ENCODE data around the gene LRRIQ1.

LRRIQ1 gene

DNA sequence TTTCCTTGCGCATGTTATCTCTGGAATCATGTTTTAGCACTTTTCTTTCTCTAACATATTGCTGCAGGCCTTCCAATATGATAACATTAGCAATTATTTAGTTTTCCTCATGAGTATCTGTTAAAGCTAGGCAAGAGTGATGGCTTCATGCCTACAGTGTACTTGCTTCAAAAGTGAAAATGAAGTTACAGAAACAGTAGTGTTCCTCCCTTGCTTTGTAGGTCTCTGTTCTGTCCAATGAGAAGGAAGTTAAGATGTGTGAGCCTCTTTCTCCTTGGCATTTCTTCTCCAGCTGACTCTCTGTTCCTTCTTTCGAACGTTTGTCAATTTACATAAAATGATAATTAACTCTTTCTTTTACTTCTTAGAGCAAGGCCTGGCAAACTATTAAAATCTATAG lies 22.2 kb downstream of the LRRIQ1 start:
- DNase-seq = no peak

DNA sequence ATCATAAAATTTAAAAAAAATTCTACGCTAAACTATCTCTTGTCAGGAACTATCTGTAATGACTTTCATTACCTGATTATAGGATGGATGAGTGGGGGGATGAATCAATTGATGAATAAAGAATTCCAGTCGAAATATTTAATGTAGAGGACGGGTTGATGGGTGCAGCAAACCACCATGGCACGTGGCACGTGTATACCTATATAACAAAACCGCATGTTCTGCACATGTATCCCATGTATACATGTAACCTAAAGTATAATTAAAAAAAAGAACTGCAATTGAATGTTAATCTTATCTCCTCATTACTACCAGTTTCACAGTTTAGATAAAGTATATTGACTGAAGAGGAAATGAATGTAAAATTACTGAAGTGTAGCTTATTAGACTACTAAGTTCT lies 23.4 kb downstream of the LRRIQ1 start:
- DNase-seq = no peak

DNA sequence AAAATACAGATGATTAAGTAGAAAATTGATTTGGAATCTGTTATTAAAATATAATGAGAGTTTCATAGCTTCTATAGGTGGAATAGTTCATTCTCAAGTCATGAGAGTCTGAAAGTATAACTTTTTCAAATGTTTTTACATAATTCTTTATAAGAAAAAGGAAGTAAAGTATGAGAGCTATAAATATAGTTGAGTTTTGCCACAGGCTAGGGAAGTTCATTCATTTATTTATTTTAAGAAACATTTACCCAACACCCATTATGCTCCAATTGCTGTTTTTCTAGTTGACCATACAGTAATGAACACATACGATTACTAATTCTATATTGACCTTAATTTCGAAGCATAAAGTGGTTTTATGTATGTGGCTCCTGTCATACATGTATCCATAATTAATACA lies 24.8 kb downstream of the LRRIQ1 start:
- no peak for DNase-seq

DNA sequence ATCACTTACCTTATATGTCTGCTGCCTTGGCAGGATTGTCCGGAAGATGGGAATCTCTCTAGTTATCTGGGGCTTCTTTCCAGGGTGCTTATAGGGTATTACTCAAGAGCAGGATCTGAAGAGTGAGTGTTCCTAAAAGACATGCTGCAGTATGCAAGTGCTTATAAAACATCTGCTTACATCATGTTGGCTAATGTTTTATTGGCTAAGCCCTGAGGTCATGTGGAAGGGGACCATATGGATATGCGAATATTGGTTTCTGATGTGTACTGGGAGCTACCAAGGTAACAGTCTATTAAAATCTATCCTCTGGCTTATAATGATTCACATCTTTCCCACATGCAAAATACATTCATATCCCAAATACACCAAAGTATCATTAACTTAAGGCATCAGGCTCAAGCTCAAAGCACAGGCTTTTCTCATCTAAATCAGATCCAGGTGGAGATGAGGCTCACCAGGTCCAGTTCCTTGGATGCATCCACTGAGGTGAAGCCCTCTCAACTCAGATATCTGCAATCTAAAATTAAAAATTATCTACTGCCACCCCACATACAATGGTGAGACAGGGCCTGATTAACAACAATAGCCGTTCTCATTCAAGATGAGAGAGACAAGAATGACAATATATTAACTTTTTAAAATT lies 29.8 kb downstream of the LRRIQ1 start:
- no peak for DNase-seq

DNA sequence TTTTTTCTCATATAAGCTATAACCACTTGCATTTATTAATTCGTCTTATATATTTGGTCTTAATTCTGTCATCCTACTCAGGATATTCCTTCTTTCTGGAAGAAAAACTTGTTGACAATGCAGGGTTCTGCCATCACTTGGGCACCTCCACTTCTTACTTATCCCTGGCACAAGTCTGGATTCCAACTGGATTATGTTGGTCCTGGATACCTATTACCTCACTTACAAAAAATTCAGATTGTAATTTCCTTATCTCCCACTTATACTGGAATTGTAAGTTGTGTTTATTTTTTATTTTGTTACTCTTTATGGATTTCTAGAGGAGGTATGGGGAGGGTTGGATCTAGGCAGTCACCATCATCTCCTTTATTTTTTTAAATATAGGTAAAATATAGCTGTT lies 36.7 kb downstream of the LRRIQ1 start:
- DNase-seq = no peak

DNA sequence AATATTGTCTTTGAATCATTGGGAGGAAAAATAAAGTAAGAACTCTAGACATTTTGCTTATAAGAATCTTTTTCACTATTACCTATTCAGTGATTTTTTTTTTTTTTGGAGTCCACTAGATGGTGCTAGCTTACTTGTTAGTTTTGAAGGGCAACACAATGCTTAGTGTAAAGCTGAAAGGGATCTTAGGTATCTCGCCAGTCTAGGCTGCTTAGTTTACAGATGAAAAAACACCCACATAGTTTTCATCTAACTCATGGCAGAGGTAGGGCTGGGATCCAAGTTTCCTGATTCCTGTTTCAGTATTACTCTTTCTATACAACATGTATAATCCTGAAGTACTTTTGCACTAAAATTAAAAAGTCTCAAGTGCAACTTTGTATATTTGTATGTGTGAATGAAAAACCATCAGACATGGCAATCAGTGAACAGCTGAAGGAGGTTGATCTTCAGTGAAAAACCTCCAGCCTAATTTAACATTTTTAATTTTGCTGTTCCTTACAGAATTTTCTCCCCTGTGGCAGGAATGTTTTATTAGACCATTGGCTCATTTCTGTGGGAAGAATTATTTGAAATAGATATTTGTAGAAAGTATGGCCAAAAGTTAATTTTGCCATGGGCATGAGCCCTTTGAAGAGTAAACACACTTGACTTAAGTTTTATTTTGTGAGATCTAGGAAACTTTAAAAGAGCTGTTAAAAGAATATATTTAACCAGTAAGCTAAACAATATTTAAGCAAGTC lies 40.7 kb downstream of the LRRIQ1 start:
- peak; percentile 73 for DNase-seq

DNA sequence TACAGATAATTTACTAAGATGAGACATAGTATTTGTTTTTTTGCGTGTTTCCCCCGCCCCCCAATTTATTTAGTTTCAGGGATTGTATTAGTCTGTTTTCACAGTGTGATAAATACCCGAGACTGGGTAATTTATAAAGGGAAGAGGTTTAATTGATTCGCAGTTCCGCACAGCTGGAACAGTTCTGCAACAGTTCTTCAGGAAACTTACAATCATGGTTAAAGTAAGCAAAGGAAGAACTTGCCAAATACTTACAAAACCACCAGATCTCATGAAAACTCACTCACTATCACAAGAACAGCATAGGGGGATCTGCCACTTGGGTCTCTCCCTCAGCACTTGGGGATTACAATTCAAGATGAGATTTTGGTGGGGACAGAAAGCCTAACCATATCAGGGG lies 48.9 kb downstream of the LRRIQ1 start:
- no peak for DNase-seq

DNA sequence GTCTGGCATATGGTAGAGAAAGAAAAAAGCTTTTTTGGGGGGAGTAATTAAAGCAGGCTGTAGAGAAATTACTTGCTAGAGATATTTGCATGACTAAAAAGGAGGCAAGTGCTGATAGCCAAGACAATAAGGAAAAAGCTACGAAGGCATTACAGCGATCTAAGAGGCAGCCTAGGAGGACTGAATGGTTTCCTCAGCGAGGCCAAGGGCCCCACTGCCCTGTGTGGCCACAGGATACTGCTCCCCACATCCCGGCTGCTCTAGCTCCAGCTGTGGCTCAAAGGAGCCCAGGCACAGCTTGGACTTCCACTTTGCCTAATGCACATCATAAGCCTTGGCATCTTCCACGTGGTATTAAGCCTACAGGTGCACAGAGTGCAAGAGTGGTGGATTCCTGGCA lies 53.6 kb downstream of the LRRIQ1 start:
- no peak for DNase-seq

DNA sequence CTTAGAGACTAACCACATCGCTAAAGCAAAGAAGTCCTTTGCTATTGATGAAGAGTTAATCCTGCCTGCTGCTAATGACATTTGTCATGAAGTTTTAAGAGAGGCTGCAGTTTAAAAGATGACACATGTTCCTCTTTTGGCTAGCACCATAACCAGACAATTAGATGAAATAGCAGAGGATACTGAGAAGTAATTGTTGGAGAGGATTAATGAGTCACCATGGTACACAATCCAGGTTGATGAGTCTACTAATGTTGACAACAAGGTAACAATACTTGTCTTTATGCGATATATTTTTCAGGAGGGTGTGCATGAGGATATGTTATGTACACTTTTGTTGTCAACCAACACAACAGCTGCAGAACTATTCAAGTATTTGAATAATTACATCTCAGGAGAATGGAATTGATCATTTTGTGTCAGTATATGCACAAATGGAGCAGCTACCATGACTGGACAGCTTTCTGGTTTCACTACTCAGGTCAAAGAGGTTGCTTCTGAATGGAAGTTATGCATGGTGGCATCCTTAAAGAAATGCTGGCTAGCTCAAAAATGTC lies 56.7 kb downstream of the LRRIQ1 start:
- no peak for DNase-seq

DNA sequence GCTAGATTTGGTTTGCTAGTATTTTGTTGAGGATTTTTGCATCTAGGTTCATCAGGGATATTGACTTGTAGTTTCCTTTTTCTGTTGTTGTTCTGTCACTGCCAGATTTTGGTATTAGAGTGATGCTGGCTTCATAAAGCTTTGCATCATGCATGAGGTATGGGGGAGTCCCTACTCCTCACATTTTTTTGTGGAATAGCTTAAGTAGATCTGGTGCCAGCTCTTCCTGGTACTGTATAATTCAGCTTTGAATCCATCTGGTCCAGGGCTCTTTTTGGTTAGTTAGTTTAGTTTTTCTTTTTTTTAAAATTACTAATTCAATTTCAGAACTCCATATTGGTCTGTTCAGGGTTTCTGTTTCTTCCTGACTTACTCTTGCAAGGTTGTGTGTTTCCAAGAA lies 59.4 kb downstream of the LRRIQ1 start:
- DNase-seq = no peak

DNA sequence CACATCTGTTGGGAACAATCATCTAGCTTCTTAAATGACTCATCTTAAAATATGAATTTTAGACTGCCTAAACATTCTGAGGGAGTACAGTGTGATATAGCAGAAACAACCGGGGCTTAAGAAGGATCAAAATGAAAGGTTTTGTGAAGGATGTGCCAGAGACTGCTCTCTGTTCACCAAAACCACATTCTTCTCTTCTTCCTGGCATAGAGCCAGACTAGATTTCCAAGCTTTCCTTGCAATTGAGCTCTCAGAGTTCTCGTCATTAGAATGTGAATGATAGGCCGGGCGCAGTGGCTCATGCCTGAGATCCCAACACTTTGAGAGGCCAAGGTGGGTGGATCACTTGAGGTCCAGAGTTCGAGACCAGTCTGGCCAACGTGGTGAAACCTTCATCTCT lies 94.5 kb downstream of the LRRIQ1 start:
- peak; percentile 2 for DNase-seq

DNA sequence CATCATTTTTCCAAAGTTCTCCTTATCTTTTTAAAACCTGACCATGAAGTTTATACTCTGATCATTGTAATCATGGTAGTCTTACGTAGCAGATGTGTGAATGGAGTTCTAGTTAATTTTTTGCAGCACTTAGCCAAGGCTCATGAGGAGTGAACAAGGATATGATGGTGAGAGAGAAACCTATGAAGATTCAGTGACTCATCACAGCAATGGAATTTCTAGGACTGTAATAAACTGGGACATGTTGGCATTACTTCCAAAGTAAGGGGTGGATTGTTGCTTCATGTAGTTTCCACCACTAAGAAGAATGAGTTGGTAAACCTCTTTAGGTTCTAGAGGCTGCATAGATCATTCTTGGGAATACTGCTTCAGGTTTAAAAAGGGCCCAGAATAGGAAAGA lies 102.7 kb downstream of the LRRIQ1 start:
- DNase-seq = no peak

DNA sequence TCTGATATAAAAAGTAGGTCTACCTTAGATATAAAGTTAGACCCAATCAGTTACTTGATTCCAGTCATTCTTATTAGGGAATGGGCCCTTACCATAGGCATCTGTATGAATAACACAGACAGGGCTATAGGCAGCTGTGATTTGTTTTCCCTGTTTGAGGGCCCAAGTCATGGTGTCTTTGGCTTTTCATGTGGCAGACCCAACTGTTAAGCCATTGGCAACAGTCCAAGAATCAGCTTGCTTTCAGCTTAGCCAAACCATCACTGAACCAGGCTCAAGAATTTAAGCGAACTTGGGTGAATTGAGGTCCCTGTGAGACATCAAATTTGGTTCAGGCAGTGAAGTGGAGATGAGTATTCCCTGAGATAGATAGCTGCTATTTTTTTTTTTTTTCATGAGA lies 111.2 kb downstream of the LRRIQ1 start:
- no peak for DNase-seq

DNA sequence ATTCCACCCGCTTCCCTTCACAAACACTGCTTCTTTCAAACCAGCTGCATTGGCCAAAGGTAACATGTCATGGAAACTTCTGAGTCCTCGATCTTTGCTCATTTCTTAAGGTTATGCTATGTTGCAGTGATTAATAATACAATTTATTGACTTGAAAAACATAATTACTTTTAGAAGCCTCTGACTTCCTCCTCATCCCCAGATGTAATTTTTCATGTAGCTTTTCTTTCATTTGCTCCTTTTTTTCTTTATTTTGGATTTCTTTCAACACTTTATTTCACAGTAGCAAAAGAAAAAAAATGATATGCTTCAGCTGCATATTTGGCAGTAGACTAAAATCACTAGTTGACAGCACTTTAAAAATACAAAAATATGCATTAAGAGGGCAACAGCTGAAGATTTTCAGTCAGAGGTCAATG lies 116.2 kb downstream of the LRRIQ1 start:
- DNase-seq = no peak

DNA sequence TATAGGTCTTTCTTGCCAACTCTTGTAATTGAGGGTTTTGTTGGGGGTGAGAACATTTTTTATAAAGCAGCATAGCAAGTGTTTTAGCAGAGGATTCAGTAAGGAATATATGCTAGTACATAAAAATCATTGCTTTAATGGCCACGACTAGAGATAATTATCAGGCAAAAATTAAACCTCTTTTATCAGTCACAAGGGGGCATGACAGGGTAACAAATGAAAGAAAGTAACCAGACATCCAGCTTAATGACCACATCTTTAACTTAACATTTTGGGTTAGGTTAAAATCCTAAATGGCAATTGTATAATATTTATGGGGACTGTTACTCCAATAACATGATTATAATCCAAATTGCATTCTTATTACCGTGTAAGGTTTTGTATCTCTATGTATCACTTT lies 119.6 kb downstream of the LRRIQ1 start:
- peak; percentile 27 for DNase-seq

DNA sequence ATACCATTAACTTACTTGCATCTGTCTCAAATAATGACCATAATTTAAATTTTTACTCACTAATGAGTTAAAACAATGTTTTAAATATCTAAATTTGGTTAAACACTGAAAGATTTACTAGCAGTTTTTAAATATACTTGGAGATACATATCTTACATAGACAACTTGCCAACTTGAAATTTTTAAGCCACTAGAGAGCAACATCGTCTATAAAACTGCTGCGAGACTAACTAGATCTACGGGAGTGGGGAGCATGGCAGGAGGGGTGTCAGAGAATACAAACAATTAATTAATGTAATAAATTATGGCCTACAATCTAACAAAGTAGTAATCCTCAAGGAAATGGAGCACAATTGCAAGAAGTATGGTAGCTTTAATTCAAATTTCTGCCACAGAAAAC lies 120.4 kb downstream of the LRRIQ1 start:
- DNase-seq = no peak

DNA sequence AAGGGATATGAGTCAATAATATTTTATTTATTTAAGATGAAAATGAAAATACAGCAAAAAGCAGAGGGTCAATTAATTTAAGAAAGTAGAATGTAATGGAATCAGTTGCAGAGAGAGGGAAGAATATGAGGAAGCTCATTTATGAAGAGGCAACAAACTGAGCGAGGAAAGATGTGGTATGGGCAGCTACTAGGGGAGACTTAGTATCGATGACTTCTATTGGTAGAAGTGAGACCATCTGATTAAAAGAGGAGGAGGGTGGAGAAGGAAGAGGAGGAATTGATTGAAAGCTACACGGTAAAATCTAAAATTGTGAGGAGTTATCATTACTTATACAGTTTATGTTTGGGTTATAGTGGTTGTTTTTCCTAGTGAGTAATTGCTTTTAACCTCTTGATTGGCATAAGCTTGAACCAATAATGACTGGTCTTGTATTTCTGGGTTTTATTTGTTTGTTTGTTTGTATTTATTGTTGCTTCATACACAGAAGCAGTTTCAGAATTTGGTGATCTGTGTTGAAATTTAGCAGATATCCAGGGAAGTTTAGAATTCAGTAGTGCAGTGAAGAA lies 121.0 kb downstream of the LRRIQ1 start:
- DNase-seq = no peak

DNA sequence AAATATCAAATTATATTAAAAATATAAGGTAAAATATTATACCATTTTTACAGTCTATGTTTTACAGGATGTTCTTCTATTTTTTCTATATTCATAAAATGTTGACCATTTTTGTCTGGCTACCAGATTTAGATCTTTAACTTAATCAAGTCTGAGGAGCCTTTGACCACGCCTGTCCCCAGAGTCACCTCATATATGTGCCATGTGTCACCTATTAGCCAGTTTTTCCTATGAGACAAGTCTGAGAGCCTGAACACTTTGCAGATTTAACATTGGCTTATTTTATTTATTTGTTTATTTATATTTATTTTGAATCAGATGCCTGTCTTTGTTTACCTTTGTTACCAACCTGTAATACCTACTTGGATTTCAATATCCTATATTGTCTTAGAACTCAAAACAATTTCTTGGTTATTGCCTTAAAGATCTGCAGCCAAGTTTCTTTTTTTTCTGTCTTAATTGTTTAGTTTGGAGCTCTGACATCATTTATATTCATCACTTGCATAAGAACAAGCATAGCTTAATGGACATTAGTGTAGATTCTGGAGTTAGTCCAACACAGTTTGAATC lies 127.7 kb downstream of the LRRIQ1 start:
- DNase-seq = no peak

DNA sequence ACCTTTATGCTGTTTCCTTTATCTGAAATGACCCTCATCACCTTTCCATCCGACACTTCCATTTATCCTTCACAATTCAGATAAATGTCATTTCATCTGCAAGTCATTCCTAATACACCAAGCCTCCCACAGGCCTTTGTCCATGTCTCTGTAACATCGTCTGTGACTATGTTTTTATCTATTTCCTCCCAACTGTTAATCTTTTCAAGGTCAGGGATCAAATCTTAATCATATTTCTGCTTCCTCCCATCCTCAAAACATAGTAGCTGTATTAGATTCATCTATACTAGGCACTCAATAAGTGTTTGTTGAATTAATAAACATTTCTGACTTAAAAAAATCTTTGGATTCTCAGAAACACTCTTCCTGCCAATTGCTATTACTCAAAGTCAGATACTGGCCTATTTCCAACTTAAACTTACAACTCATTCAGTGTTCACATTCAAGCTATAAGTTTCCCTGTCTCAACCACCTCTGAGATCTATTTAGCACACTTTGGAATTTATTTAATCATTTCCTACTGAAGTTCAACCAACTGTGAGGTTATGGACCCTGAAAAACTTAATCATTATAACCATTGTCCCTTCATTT lies 143.6 kb downstream of the LRRIQ1 start:
- peak; percentile 69 for DNase-seq

DNA sequence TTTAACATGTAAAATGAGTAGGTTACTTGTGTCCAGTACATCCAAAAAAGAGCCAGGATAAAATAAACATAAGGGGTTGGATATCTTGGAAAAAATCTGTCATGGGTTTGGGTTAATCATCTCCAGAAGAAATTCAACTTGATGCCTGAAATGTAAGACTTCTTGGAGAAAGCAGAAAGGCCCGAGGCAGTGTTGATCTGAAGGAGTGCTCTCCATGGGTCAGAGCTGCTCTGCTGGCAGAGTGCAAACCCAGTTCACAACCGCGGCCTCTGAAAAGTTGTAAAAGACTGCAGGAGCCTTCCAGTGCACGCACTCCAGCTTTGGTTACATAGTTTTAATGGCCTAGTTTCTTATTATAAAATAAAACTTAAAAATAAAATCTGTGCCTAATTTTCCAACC lies 146.5 kb downstream of the LRRIQ1 start:
- DNase-seq = peak; percentile 9

DNA sequence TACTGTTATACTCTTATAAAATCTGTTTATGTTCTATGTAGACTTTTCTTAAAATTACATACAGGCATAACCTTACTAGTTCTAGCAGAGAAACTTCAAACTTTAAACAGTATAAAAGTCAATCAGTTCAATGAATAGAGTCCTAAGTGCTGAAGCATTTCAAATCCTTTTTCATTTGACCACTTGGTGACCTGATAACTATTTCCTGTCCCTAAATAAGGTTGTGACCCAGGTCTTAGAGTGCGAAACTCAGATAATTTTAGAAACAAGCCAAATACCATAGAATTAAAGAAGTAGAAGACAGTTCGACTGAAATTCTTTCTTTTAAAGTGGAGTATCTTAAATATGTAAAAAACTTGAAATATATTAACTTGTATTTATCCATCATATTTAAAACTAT lies 147.7 kb downstream of the LRRIQ1 start:
- no peak for DNase-seq

DNA sequence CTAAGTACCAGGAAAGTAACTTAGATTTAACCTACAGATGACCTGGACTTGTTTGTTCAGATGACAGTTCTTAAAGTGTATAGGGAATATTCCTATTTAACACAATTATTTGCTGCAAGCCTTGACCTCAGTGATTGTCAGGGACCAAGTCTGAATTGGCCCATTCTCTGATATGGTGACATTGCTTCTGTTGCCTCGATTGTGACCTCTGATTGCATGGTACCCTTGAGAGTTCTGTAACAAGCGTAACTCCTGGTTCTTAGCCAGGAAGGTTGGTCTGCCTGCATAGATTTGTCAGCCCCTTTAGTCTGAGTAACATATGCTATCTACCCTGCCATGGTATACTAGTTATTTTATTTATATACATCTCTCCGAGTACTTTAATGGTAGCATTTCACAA lies 150.1 kb downstream of the LRRIQ1 start:
- DNase-seq = no peak

DNA sequence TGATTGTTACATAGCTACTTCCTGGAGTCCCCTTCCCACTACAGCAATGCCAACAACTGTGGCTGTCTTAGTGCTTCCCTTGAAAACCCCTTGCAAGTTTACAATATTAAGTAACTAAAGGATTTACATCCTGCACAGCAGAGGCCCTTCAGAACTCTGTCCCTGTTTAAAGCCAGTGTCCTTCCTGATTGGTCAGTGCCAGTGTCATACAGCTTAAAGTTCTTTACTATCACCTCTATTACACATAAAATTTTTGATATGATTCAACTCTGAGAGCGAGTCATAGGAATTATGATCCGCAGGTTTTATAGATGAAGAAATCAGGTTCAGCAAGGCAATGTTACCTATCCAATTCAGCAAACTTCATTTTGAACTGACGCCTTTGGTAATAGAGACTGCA lies 152.5 kb downstream of the LRRIQ1 start:
- DNase-seq = no peak

Measured in fibroblast of skin of back (primary cell).